Muscle of leg (tissue), 11 donors: Measurements from ENCODE around the gene PWWP2B. TPM values are rescaled to one million over a fixed set of nuclear protein-coding genes. Genes with fewer than 3 reads are reported as not detected.

ENCODE experiments used
- DNase-seq: peaks from one replicate; pipeline ENCODE4 v3.0.0; 2013
- H3K27ac ChIP-seq: one replicate; pipeline ENCODE4 v1.5.1; 2013; ENCODE audit warnings: mild to moderate bottlenecking, low read length, control low read depth
- H3K27me3 ChIP-seq: one replicate; pipeline ENCODE4 v1.6.1; 2013; ENCODE audit warnings: low read length; ENCODE audit not compliant: control insufficient read depth, insufficient read depth
- H3K36me3 ChIP-seq: one replicate; pipeline ENCODE4 v1.6.1; 2013; ENCODE audit warnings: low read length; ENCODE audit not compliant: control insufficient read depth, insufficient read depth
- H3K4me1 ChIP-seq: one replicate; pipeline ENCODE4 v1.6.1; 2013; ENCODE audit warnings: low read length; ENCODE audit not compliant: control insufficient read depth, insufficient read depth
- H3K4me3 ChIP-seq: one replicate; pipeline ENCODE4 v1.5.1; 2013; ENCODE audit warnings: low read length, control low read depth
- H3K9me3 ChIP-seq: replicated peaks from 2 replicates; pipeline ENCODE4 v1.6.1; 2013; ENCODE audit warnings: low read depth, low read length; ENCODE audit not compliant: control insufficient read depth
- WGBS: methylation state at CpG from one replicate; pipeline ENCODE4 v1.1.5; 2013; ENCODE audit warnings: missing lambda C conversion rate; ENCODE audit not compliant: insufficient coverage; 5-methylcytosine and 5-hydroxymethylcytosine counted together
- polyA plus RNA-seq, 8 donors: library from polyadenylated mRNA; unstranded; fragments of 120-200 nt; gene quantifications; one replicate each; pipeline versions ENCODE4 v1.2.1 to v1.2.3, GENCODE V29; 2013; ENCODE audit warnings: inconsistent platforms in 1 of 8, low replicate concordance in 1 of 8; ENCODE audit not compliant: insufficient read length in 8 of 8, insufficient read depth in 1 of 8
- total RNA-seq: library from RNA; stranded (reverse); fragments of 120-200 nt; gene quantifications from one replicate; pipeline ENCODE4 v1.2.4, GENCODE V29; 2013

PWWP2B gene
- total and polyA plus RNA-seq, 9 donors, result 5.8 to 15.1 (median 11.3) TPM

- Histone ChIP-seq H3K36me3 (peaks cover 5% of the 10 kb centered on the region), H3K4me1 (peaks cover 78% of the 10 kb centered on the region), H3K27me3 (no peaks in the 10 kb centered on the region), H3K27ac (peak overlapping the region; percentile 51), H3K4me3 (no peak overlapping the region), H3K9me3 (no peaks in the 10 kb centered on the region)
- WGBS, result 18% methylated on average over 13 of the region's 23 CpGs
- peak; percentile 63 for DNase-seq
These were observed 14.7 kb downstream of the PWWP2B start for GRCh38 chr10:132411561-132412253.

- no peaks in the 10 kb centered on the region for H3K9me3 ChIP-seq
- H3K27me3 ChIP-seq, result no peaks in the 10 kb centered on the region
- H3K36me3 ChIP-seq, result no peaks in the 10 kb centered on the region
- 73% methylated on average over 23 of the region's 29 CpGs for WGBS
- peak overlapping the region; percentile 20 for H3K27ac ChIP-seq
- DNase-seq, result no peak
- H3K4me3 ChIP-seq, result no peak overlapping the region
- peaks cover 80% of the 10 kb centered on the region for H3K4me1 ChIP-seq
These were observed 15.6 kb downstream of the PWWP2B start for GRCh38 chr10:132412316-132413192.

GRCh38 chr10:132413226-132414205, 16.5 kb downstream of the PWWP2B start:
- Histone ChIP-seq H3K27ac (no peak overlapping the region), H3K4me1 (peaks cover 80% of the 10 kb centered on the region), H3K4me3 (no peak overlapping the region), H3K9me3 (no peaks in the 10 kb centered on the region), H3K36me3 (no peaks in the 10 kb centered on the region), H3K27me3 (no peaks in the 10 kb centered on the region)
- no peak for DNase-seq
- WGBS, result 80% methylated on average over 18 of the region's 32 CpGs

GRCh38 chr10:132414402-132415016, 17.5 kb downstream of the PWWP2B start:
- no peak for DNase-seq
- H3K27ac ChIP-seq, result no peak overlapping the region
- no peaks in the 10 kb centered on the region for H3K27me3 ChIP-seq
- H3K36me3 ChIP-seq, result no peaks in the 10 kb centered on the region
- no peaks in the 10 kb centered on the region for H3K9me3 ChIP-seq
- WGBS, result 78% methylated on average over 8 of the region's 21 CpGs
- H3K4me3 ChIP-seq, result no peak overlapping the region
- peaks cover 80% of the 10 kb centered on the region for H3K4me1 ChIP-seq

- WGBS, result 89% methylated on average over 5 of the region's 5 CpGs
- H3K4me3 ChIP-seq, result no peak overlapping the region
- peaks cover 85% of the 10 kb centered on the region for H3K4me1 ChIP-seq
- no peak for DNase-seq
- H3K36me3 ChIP-seq, result no peaks in the 10 kb centered on the region
- H3K27ac ChIP-seq, result no peak overlapping the region
- H3K9me3 ChIP-seq, result no peaks in the 10 kb centered on the region
- H3K27me3 ChIP-seq, result no peaks in the 10 kb centered on the region
These were observed 18.3 kb downstream of the PWWP2B start for GRCh38 chr10:132415255-132415654.

- Histone ChIP-seq H3K27me3 (no peaks in the 10 kb centered on the region), H3K4me3 (no peak overlapping the region), H3K9me3 (no peaks in the 10 kb centered on the region), H3K36me3 (no peaks in the 10 kb centered on the region), H3K4me1 (peaks cover 89% of the 10 kb centered on the region), H3K27ac (no peak overlapping the region)
- WGBS, result 96% methylated on average over 18 of the region's 22 CpGs
- DNase-seq, result no peak
These were observed 19.0 kb downstream of the PWWP2B start for GRCh38 chr10:132415956-132416355.

GRCh38 chr10:132416566-132417256, 19.7 kb downstream of the PWWP2B start:
- Histone ChIP-seq H3K36me3 (no peaks in the 10 kb centered on the region), H3K4me3 (no peak overlapping the region), H3K27me3 (no peaks in the 10 kb centered on the region), H3K4me1 (peaks cover 89% of the 10 kb centered on the region), H3K9me3 (no peaks in the 10 kb centered on the region), H3K27ac (peak overlapping the region; percentile 74)
- WGBS, result 85% methylated on average over 24 of the region's 32 CpGs
- no peak for DNase-seq

GRCh38 chr10:132417257-132417910, 20.4 kb downstream of the PWWP2B start:
- peak; percentile 64 for DNase-seq

More at GRCh38 chr10:132417257-132417910, 20.4 kb downstream of the PWWP2B start:
- H3K27me3 ChIP-seq, result no peaks in the 10 kb centered on the region
- H3K36me3 ChIP-seq, result no peaks in the 10 kb centered on the region
- H3K9me3 ChIP-seq, result no peaks in the 10 kb centered on the region
- 78% methylated on average over 15 of the region's 26 CpGs for WGBS
- H3K4me3 ChIP-seq, result no peak overlapping the region
- peaks cover 89% of the 10 kb centered on the region for H3K4me1 ChIP-seq
- H3K27ac ChIP-seq, result peak overlapping the region; percentile 74
